H1 (cell line): ENCODE data around the gene STAG1. TPM values are rescaled to one million over a fixed set of nuclear protein-coding genes. Genes with fewer than 3 reads are reported as not detected.

Experiments
- CTCF ChIA-PET: fragments of 300-600 bp; sonication (Branson Sonifier 250); formaldehyde crosslinking; loops from one replicate; lab custom pipeline; 2021; ENCODE audit not compliant: partially characterized antibody; lab: Charles Lee
- POLR2A ChIA-PET: fragments of 300-600 bp; sonication (Branson Sonifier 250); formaldehyde crosslinking; loops from one replicate; lab custom pipeline; 2021; ENCODE audit warnings: inconsistent platforms; ENCODE audit not compliant: partially characterized antibody; lab: Charles Lee
- DNase-seq, 2 experiments: peaks; one replicate each; pipeline versions ENCODE4 v3.0.0 to v3.0.0-alpha.2; 2010 to 2022; ENCODE audit warnings: low spot score in 2 of 2, low read depth in 1 of 2, mixed read lengths in 1 of 2
- FAIRE-seq: peaks from 2 replicates; lab custom pipeline; 2011; peaks lifted over from hg19 to GRCh38; lab: Jason Lieb, UNC
- H2AFZ ChIP-seq: 2 replicates; pipeline ENCODE4 v1.8.1; 2012; ENCODE audit warnings: low read length, inconsistent platforms
- H2AK5ac ChIP-seq: 2 replicates; pipeline ENCODE4 v1.6.1; 2013; ENCODE audit warnings: low read depth, low read length
- H2BK120ac ChIP-seq: replicated peaks from 2 replicates; pipeline ENCODE3; 2013; ENCODE audit warnings: low read depth, low read length, inconsistent platforms
- H2BK12ac ChIP-seq: 2 replicates; pipeline ENCODE4 v1.6.1; 2013; ENCODE audit warnings: low read depth, low read length
- H2BK15ac ChIP-seq: 2 replicates; pipeline ENCODE4 v1.6.1; 2013; ENCODE audit warnings: low read length
- H2BK20ac ChIP-seq: 2 replicates; pipeline ENCODE4 v1.6.1; 2013; ENCODE audit warnings: low read length
- H2BK5ac ChIP-seq: 2 replicates; pipeline ENCODE4 v1.6.1; 2013; ENCODE audit warnings: low read depth, low read length
- H3K14ac ChIP-seq: 2 replicates; pipeline ENCODE4 v1.6.1; 2013; ENCODE audit warnings: inconsistent platforms; ENCODE audit not compliant: insufficient read length
- H3K18ac ChIP-seq: 2 replicates; pipeline ENCODE4 v1.6.1; 2013; ENCODE audit warnings: low read length; ENCODE audit errors: extremely low read depth
- H3K23ac ChIP-seq: 2 replicates; pipeline ENCODE4 v1.6.1; 2013; ENCODE audit warnings: inconsistent platforms; ENCODE audit not compliant: insufficient read length
- H3K23me2 ChIP-seq: 2 replicates; pipeline ENCODE4 v1.6.1; 2013; ENCODE audit warnings: low read depth, low read length
- H3K27ac ChIP-seq: 2 replicates; pipeline ENCODE4 v1.6.1; 2011; ENCODE audit warnings: low read depth, low read length, inconsistent platforms
- H3K27me3 ChIP-seq, 4 experiments: replicated peaks in 1 of 4; 1 replicate in 1 of 4; 2 replicates in 3 of 4; pipeline versions ENCODE4 v1.6.1 to v1.8.1; 2011 to 2013; ENCODE audit warnings: low read length in 3 of 4, mild to moderate bottlenecking in 3 of 4, inconsistent platforms in 2 of 4, mixed read lengths in 2 of 4, moderate library complexity in 1 of 4; ENCODE audit not compliant: control insufficient read depth in 3 of 4, insufficient read depth in 3 of 4; ENCODE audit errors: extremely low read depth in 1 of 4
- H3K36me3 ChIP-seq, 4 experiments: 2 replicates each; pipeline versions ENCODE4 v1.6.1 to v1.8.1; 2011 to 2013; ENCODE audit warnings: mild to moderate bottlenecking in 4 of 4, low read length in 3 of 4, moderate library complexity in 2 of 4, control low read depth in 1 of 4, inconsistent platforms in 1 of 4; ENCODE audit not compliant: insufficient read depth in 4 of 4, control insufficient read depth in 2 of 4
- H3K4ac ChIP-seq: replicated peaks from 2 replicates; pipeline ENCODE3; 2013; ENCODE audit warnings: low read length, low read depth, mixed read lengths, inconsistent platforms; ENCODE audit not compliant: insufficient read length
- H3K4me1 ChIP-seq, 4 experiments: replicated peaks in 1 of 4; 1 replicate in 1 of 4; 2 replicates in 3 of 4; pipeline versions ENCODE4 v1.6.1 to v1.8.1; 2011 to 2013; ENCODE audit warnings: low read length in 3 of 4, inconsistent platforms in 2 of 4, mixed read lengths in 1 of 4; ENCODE audit not compliant: insufficient read depth in 4 of 4, control insufficient read depth in 3 of 4
- H3K4me2 ChIP-seq, 2 experiments: 2 replicates each; pipeline versions ENCODE4 v1.6.1 to v1.8.1; 2011 to 2013; ENCODE audit warnings: low read depth in 2 of 2, low read length in 2 of 2, control low read depth in 1 of 2, inconsistent platforms in 1 of 2, mild to moderate bottlenecking in 1 of 2; ENCODE audit not compliant: insufficient read depth in 1 of 2
- H3K4me3 ChIP-seq, 4 experiments: fragments of 200-600, 300-600 bp in 1 of 4; sonication (generic), shearing (Covaris generic), sonication (Bioruptor Twin) in 1 of 4; 2 replicates each; pipeline versions ENCODE4 v1.5.1 to v1.8.1; 2011 to 2016; ENCODE audit warnings: low read length in 4 of 4, low read depth in 3 of 4, control low read depth in 2 of 4, inconsistent platforms in 2 of 4, mild to moderate bottlenecking in 2 of 4, mixed read lengths in 1 of 4, moderate library complexity in 1 of 4; ENCODE audit not compliant: insufficient read depth in 2 of 4; ENCODE audit errors: extremely low read depth in 1 of 4
- H3K56ac ChIP-seq: replicated peaks from 2 replicates; pipeline ENCODE3; 2013; ENCODE audit warnings: low read depth, mild to moderate bottlenecking, mixed read lengths, low read length, inconsistent platforms; ENCODE audit not compliant: insufficient read length
- H3K79me1 ChIP-seq: 2 replicates; pipeline ENCODE4 v1.6.1; 2013; ENCODE audit warnings: low read depth, low read length, control low read depth
- H3K79me2 ChIP-seq, 2 experiments: 2 replicates each; pipeline versions ENCODE4 v1.6.1 to v1.8.1; 2012 to 2013; ENCODE audit warnings: low read length in 2 of 2, mild to moderate bottlenecking in 2 of 2, inconsistent platforms in 1 of 2; ENCODE audit not compliant: insufficient read depth in 2 of 2, control insufficient read depth in 1 of 2
- H3K9ac ChIP-seq, 4 experiments: replicated peaks in 1 of 4; 1 replicate in 1 of 4; 2 replicates in 3 of 4; pipeline versions ENCODE4 v1.6.1 to v1.8.1; 2011 to 2013; ENCODE audit warnings: low read depth in 3 of 4, low read length in 3 of 4, control low read depth in 2 of 4, mild to moderate bottlenecking in 2 of 4, moderate library complexity in 2 of 4, inconsistent platforms in 1 of 4; ENCODE audit errors: extremely low read depth in 1 of 4
- H3K9me3 ChIP-seq, 2 experiments: 2 replicates each; pipeline versions ENCODE4 v1.6.1 to v1.8.1; 2012 to 2013; ENCODE audit warnings: mild to moderate bottlenecking in 2 of 2, moderate library complexity in 2 of 2, control low read depth in 1 of 2, inconsistent platforms in 1 of 2, low read depth in 1 of 2, low read length in 1 of 2, mixed read lengths in 1 of 2; ENCODE audit not compliant: insufficient read depth in 2 of 2
- H4K20me1 ChIP-seq, 2 experiments: replicated peaks in 1 of 2; 2 replicates each; pipeline versions ENCODE3 to v1.8.1; 2011 to 2013; ENCODE audit warnings: inconsistent platforms in 2 of 2, low read length in 2 of 2, mild to moderate bottlenecking in 1 of 2; ENCODE audit not compliant: insufficient read depth in 2 of 2, control insufficient read depth in 1 of 2
- H4K5ac ChIP-seq: 2 replicates; pipeline ENCODE4 v1.6.1; 2013; ENCODE audit warnings: low read length, low read depth, mixed read lengths, inconsistent platforms; ENCODE audit not compliant: insufficient read length
- H4K8ac ChIP-seq: 2 replicates; pipeline ENCODE4 v1.8.0; 2013; ENCODE audit warnings: mild to moderate bottlenecking, moderate library complexity, low read length, inconsistent platforms; ENCODE audit not compliant: insufficient read depth; ENCODE audit errors: extremely low read depth
- H4K91ac ChIP-seq: replicated peaks from 2 replicates; pipeline ENCODE3; 2013; ENCODE audit warnings: low read length, mixed read lengths, inconsistent platforms; ENCODE audit not compliant: insufficient read length
- E2F6 ChIP-seq: IDR thresholded peaks from 2 replicates; pipeline ENCODE4 v1.6.1; 2012; ENCODE audit warnings: inconsistent platforms
- GABPA ChIP-seq: IDR thresholded peaks from 2 replicates; pipeline ENCODE4 v1.6.1; 2011; ENCODE audit warnings: mild to moderate bottlenecking, low read length, moderate library complexity, borderline replicate concordance; ENCODE audit not compliant: insufficient read depth
- GTF2F1 ChIP-seq: IDR thresholded peaks from 2 replicates; pipeline ENCODE4 v1.6.1; 2012; ENCODE audit warnings: low read depth, low read length, improper control_type of control experiment, borderline replicate concordance
- NRF1 ChIP-seq: IDR thresholded peaks from 2 replicates; pipeline ENCODE4 v1.6.1; 2011; ENCODE audit warnings: mild to moderate bottlenecking, low read depth, low read length, improper control_type of control experiment
- POLR2A ChIP-seq, 2 experiments: IDR thresholded peaks; 1 replicate in 1 of 2; 2 replicates in 1 of 2; pipeline ENCODE4 v1.6.1; 2011; ENCODE audit warnings: low read depth in 2 of 2, low read length in 2 of 2, mild to moderate bottlenecking in 2 of 2; ENCODE audit errors: control extremely low read depth in 1 of 2
- POU5F1 ChIP-seq: IDR thresholded peaks from 2 replicates; pipeline ENCODE4 v1.6.1; 2011; ENCODE audit warnings: low read depth, mild to moderate bottlenecking, low read length, moderate library complexity
- SIN3A ChIP-seq, 2 experiments: IDR thresholded peaks in 1 of 2; conservative IDR thresholded peaks in 1 of 2; 2 replicates each; pipeline ENCODE4 v1.6.1; 2011 to 2012; ENCODE audit warnings: low read length in 2 of 2, improper control_type of control experiment in 1 of 2, low read depth in 1 of 2, mild to moderate bottlenecking in 1 of 2
- SIRT6 ChIP-seq: IDR thresholded peaks from one replicate; pipeline ENCODE4 v1.7.1; 2012; ENCODE audit warnings: low read length, inconsistent platforms
- SP2 ChIP-seq: IDR thresholded peaks from 2 replicates; pipeline ENCODE4 v1.6.1; 2012; ENCODE audit warnings: mild to moderate bottlenecking, low read length, inconsistent platforms
- ZNF274 ChIP-seq: IDR thresholded peaks from 2 replicates; pipeline ENCODE4 v1.7.0; 2012; ENCODE audit warnings: low read length, borderline replicate concordance; ENCODE audit errors: extremely low read depth
- WGBS, 2 experiments: shearing (Covaris generic) in 1 of 2; methylation state at CpG; one replicate each; pipeline versions ENCODE4 v1.1.6 to v1.1.7; 2013 to 2015; ENCODE audit warnings: low lambda C conversion rate in 2 of 2, mixed read lengths in 2 of 2, inconsistent platforms in 1 of 2, low coverage in 1 of 2, missing lambda C conversion rate in 1 of 2; ENCODE audit not compliant: insufficient replicate concordance in 2 of 2, insufficient coverage in 1 of 2, insufficient read length in 1 of 2; ENCODE audit errors: extremely low coverage in 1 of 2, missing lambda C conversion rate in 1 of 2; 5-methylcytosine and 5-hydroxymethylcytosine counted together
- polyA plus RNA-seq, 7 experiments: library from polyadenylated mRNA; depleted of rRNA in 3 of 7; stranded (reverse) in 5 of 7; unstranded in 2 of 7; fragments of >200 nt in 5 of 7; fragments of 200-250 nt in 2 of 7; gene quantifications; 1 replicate in 5 of 7; 2 replicates in 1 of 7; 4 replicates in 1 of 7; pipeline versions ENCODE4 v1.2.1 to v1.2.3, GENCODE V29; 2011 to 2013; ENCODE audit warnings: missing spikeins in 2 of 7, mixed read lengths in 2 of 7
- total RNA-seq: library from RNA; stranded (reverse); fragmentation: NEBNext Ultra II Directional; extraction: Animal tissue kit (Norgen Biotek cat#: 25700); gene quantifications from 2 replicates; pipeline ENCODE4 v1.2.1, GENCODE V29; 2021
- TF ChIP-seq, protein P1 (sequence below): IDR thresholded peaks from 2 replicates; pipeline ENCODE4 v1.6.1; 2012; ENCODE audit warnings: low read length, inconsistent platforms

STAG1 gene
- total and polyA plus RNA-seq, 2 of the 8 experiments (the other 6 are each of a cell fraction or from before 2014, with no cell fraction given) = 4.6 to 23.4 TPM

DNA sequence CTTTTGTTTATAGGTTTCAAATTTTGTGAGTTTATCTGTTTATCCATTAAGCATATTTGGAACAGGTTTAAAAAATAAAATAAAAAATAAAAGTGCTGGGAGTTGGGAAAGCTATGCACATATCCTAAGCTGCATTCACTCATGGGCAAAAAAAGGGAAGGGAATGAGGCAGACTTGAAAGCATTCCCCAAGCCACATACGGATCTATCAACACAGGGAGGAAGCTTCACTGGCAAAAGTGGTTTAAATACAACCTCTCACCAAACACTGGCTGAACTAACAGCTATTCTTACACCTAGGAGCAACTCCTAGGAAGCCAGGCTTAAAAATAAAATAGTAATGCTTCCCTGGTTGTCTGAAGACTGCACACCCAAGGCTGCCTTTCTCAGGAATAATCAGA lies 400.8 kb downstream of the STAG1 start:
- Histone ChIP-seq H3K79me2 (no peaks in the 10 kb centered on the region), H2BK5ac (no peak overlapping the region), H3K4me3 (no peak overlapping the region), H3K14ac (no peak overlapping the region), H3K4me1 (no peaks in the 10 kb centered on the region), H2BK20ac (no peak overlapping the region), H3K18ac (no peak overlapping the region), H3K23ac (no peak overlapping the region), H3K27me3 (no peaks in the 10 kb centered on the region), H4K5ac (no peak overlapping the region), H2AFZ (no peak overlapping the region), H3K4me2 (no peak overlapping the region), H3K4ac (no peak overlapping the region), H2BK15ac (no peak overlapping the region), H2BK120ac (no peak overlapping the region), H2BK12ac (no peak overlapping the region), H3K23me2 (no peaks in the 10 kb centered on the region), H3K9ac (no peak overlapping the region; a peak in 1 of 7 replicates), H3K79me1 (no peaks in the 10 kb centered on the region), H4K8ac (no peak overlapping the region), H3K36me3 (no peaks in the 10 kb centered on the region; a peak in 1 of 8 replicates), H3K56ac (no peak overlapping the region), H4K20me1 (no peaks in the 10 kb centered on the region), H2AK5ac (no peak overlapping the region), H3K9me3 (no peaks in the 10 kb centered on the region), H3K27ac (no peak overlapping the region), H4K91ac (no peak overlapping the region)
- no peak for DNase-seq
- ChIA-PET POLR2A (interaction anchor here (1.4 kb wide), 1 partner anchor 401 kb away, joined by 3 read pairs; no protein-coding TSS in a partner anchor), CTCF (interaction anchor here (0.7 to 3.5 kb wide), 14 partner anchors 8 to 663 kb away, joined by 3 to 23 read pairs (median 4); partner anchors contain the start of gene STAG1)
- no peak for FAIRE-seq
- WGBS, 2 experiments = 91% methylated on average over 1 of the region's 1 CpG; no CpG with 5 or more reads in 1 of the 2 experiments
- TF ChIP-seq SIRT6 (no peak), SP2 (no peak), SIN3A (conservative IDR thresholded peaks at IDR 0.05 in 1 of 2, IDR thresholded peaks at IDR 0.05 in 1 of 2; ENCODE audit: low read depth in 1 of 2, low read length in 2 of 2) (no peak), E2F6 (no peak), GABPA (no peak), GTF2F1 (no peak), NRF1 (no peak), POLR2A (IDR thresholded peaks at IDR 0.05; ENCODE audit: control extremely low read depth in 1 of 2, low read depth in 2 of 2, low read length in 2 of 2) (no peak), ZNF274 (no peak), POU5F1 (no peak)
- TF ChIP-seq, protein P1, sequence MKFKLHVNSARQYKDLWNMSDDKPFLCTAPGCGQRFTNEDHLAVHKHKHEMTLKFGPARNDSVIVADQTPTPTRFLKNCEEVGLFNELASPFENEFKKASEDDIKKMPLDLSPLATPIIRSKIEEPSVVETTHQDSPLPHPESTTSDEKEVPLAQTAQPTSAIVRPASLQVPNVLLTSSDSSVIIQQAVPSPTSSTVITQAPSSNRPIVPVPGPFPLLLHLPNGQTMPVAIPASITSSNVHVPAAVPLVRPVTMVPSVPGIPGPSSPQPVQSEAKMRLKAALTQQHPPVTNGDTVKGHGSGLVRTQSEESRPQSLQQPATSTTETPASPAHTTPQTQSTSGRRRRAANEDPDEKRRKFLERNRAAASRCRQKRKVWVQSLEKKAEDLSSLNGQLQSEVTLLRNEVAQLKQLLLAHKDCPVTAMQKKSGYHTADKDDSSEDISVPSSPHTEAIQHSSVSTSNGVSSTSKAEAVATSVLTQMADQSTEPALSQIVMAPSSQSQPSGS = no peak
